Naive thymus-derived CD8-positive, alpha-beta T cell (primary cell): ENCODE measurements around the gene PSMB4. TPM values are rescaled to one million over a fixed set of nuclear protein-coding genes. Genes with fewer than 3 reads are reported as not detected.

ENCODE experiments used
- polyA plus RNA-seq, 3 donors: library from polyadenylated mRNA; unstranded; fragments of 300-500 nt; fragmentation: Illumina TruSeq; gene quantifications; one replicate each; pipeline ENCODE4 v1.2.3, GENCODE V29; 2021
- total RNA-seq, 8 experiments: library from RNA in 2 of 8; stranded (reverse) in 2 of 8; gene quantifications; one replicate each; pipeline ENCODE4 v1.2.3 and lab custom pipeline; 2021 to 2026

Gene PSMB4
- total and polyA plus RNA-seq, 5 experiments from 2014 or later: 47.4 to 230 (median 57.5) TPM

Other genes starting within 250 kb of the PSMB4 start
- gene TNFAIP8L2, start 242.9 kb upstream of the PSMB4 start, total RNA-seq: 10 to 100 TPM; 31.5 to 33.1 TPM
- gene TNFAIP8L2, start 242.9 kb upstream of the PSMB4 start, polyA plus RNA-seq: 10 to 100 TPM in 2 of 3 donors, 1 to 10 TPM in 1; 9.9 to 37.4 (median 11.7) TPM
- 1 to 10 TPM; 2.5 to 4.5 TPM for gene LYSMD1, start 233.7 kb upstream of the PSMB4 start, total RNA-seq
- gene LYSMD1, start 233.7 kb upstream of the PSMB4 start, polyA plus RNA-seq: under 1 TPM in 2 of 3 donors, not detected in 1; 0.23 to 0.30 TPM
- gene SCNM1, start 233.4 kb upstream of the PSMB4 start, total RNA-seq: 10 to 100 TPM; 57.8 to 65.2 TPM
- 10 to 100 TPM; 53.7 to 74.2 (median 63.5) TPM for gene SCNM1, start 233.4 kb upstream of the PSMB4 start, polyA plus RNA-seq
- 1 to 10 TPM; 2.0 to 4.6 TPM for gene TMOD4, start 223.6 kb upstream of the PSMB4 start, total RNA-seq
- gene TMOD4, start 223.6 kb upstream of the PSMB4 start, polyA plus RNA-seq: under 1 TPM in 2 of 3 donors, not detected in 1; 0.50 to 0.59 TPM
- gene VPS72, start 209.4 kb upstream of the PSMB4 start, total RNA-seq: 10 to 100 TPM; 58.3 to 68.9 TPM
- 10 to 100 TPM; 69.7 to 79.1 (median 70.9) TPM for gene VPS72, start 209.4 kb upstream of the PSMB4 start, polyA plus RNA-seq
- gene PIP5K1A, start 201.0 kb upstream of the PSMB4 start, total RNA-seq: 10 to 100 TPM; 52.5 to 55.8 TPM
- 10 to 100 TPM in 2 of 3 donors, 1 to 10 TPM in 1; 8.5 to 11.0 (median 10.9) TPM for gene PIP5K1A, start 201.0 kb upstream of the PSMB4 start, polyA plus RNA-seq
- gene PSMD4, start 144.8 kb upstream of the PSMB4 start, total RNA-seq: 100 to 1,000 TPM; 126 to 130 TPM
- 100 to 1,000 TPM; 220 to 239 (median 228) TPM for gene PSMD4, start 144.8 kb upstream of the PSMB4 start, polyA plus RNA-seq
- gene ZNF687, start 117.3 kb upstream of the PSMB4 start, total RNA-seq: 10 to 100 TPM; 34.6 to 37.2 TPM
- 1 to 10 TPM in 1 of 3 donors, under 1 TPM in 2; 0.56 to 1.1 (median 0.96) TPM for gene ZNF687, start 117.3 kb upstream of the PSMB4 start, polyA plus RNA-seq
- gene PI4KB, start 72.2 kb upstream of the PSMB4 start, total RNA-seq: 10 to 100 TPM; 91.8 to 96.6 TPM
- gene PI4KB, start 72.2 kb upstream of the PSMB4 start, polyA plus RNA-seq: 10 to 100 TPM; 42.4 to 63.3 (median 52.3) TPM
- gene RFX5, start 52.3 kb upstream of the PSMB4 start, total RNA-seq: 10 to 100 TPM; 64.5 to 68.3 TPM
- gene RFX5, start 52.3 kb upstream of the PSMB4 start, polyA plus RNA-seq: 10 to 100 TPM; 22.8 to 38.8 (median 23.9) TPM
- gene SELENBP1, start 26.9 kb upstream of the PSMB4 start, total RNA-seq: not detected
- gene SELENBP1, start 26.9 kb upstream of the PSMB4 start, polyA plus RNA-seq: not detected
- gene POGZ, start 59.9 kb downstream of the PSMB4 start, total RNA-seq: 100 to 1,000 TPM; 101 to 112 TPM
- gene POGZ, start 59.9 kb downstream of the PSMB4 start, polyA plus RNA-seq: 1 to 10 TPM; 5.9 to 9.5 (median 9.0) TPM
- 1 to 10 TPM; 2.6 to 2.7 TPM for gene CGN, start 111.8 kb downstream of the PSMB4 start, total RNA-seq
- 1 to 10 TPM in 2 of 3 donors, under 1 TPM in 1; 0.08 to 1.3 (median 1.0) TPM for gene CGN, start 111.8 kb downstream of the PSMB4 start, polyA plus RNA-seq
- gene TUFT1, start 140.7 kb downstream of the PSMB4 start, total RNA-seq: 1 to 10 TPM; 2.9 to 3.2 TPM
- 1 to 10 TPM in 2 of 3 donors, under 1 TPM in 1; 0.80 to 1.9 (median 1.7) TPM for gene TUFT1, start 140.7 kb downstream of the PSMB4 start, polyA plus RNA-seq
- 10 to 100 TPM; 32.8 to 33.3 TPM for gene SNX27, start 212.5 kb downstream of the PSMB4 start, total RNA-seq
- 10 to 100 TPM in 1 of 3 donors, 1 to 10 TPM in 2; 8.3 to 12.2 (median 9.1) TPM for gene SNX27, start 212.5 kb downstream of the PSMB4 start, polyA plus RNA-seq